Body of pancreas (tissue), 4 donors: ENCODE data around the gene TMEM243. TPM values are rescaled to one million over a fixed set of nuclear protein-coding genes. Genes with fewer than 3 reads are reported as not detected.

Source experiments
- ATAC-seq: fragments of 150-250 bp; one replicate; pipeline ENCODE4 v1.9.1; 2016
- DNase-seq, 4 donors: peaks; one replicate each; pipeline ENCODE4 v3.0.0-alpha.2; 2019
- H3K27ac ChIP-seq, 4 donors: fragments of 200-600 bp; sonication (generic); 1 replicate in 3 of 4; 2 replicates in 1 of 4; pipeline versions ENCODE4 v1.5.1 to v1.6.1; 2016 to 2019; ENCODE audit warnings: mild to moderate bottlenecking in 1 of 4, mixed read lengths in 1 of 4, moderate library complexity in 1 of 4
- H3K27me3 ChIP-seq, 2 donors: fragments of 200-600 bp; sonication (generic); one replicate each; pipeline ENCODE4 v1.6.0; 2016; ENCODE audit warnings: mild to moderate bottlenecking in 1 of 2
- H3K36me3 ChIP-seq, 2 donors: fragments of 200-600 bp; sonication (generic); replicated peaks in 1 of 2; 2 replicates each; pipeline ENCODE4 v1.5.1; 2016; ENCODE audit warnings: low read depth in 2 of 2; ENCODE audit not compliant: insufficient read depth in 1 of 2
- H3K4me1 ChIP-seq: fragments of 200-600 bp; sonication (generic); one replicate; pipeline ENCODE4 v1.6.0; 2016
- H3K4me3 ChIP-seq, 2 donors: fragments of 200-600 bp; sonication (generic); 1 replicate in 1 of 2; 2 replicates in 1 of 2; pipeline ENCODE4 v1.5.1; 2016 to 2019
- H3K9me3 ChIP-seq, 3 donors: fragments of 200-600 bp; sonication (generic); 1 replicate in 2 of 3; 2 replicates in 1 of 3; pipeline ENCODE4 v1.5.1; 2016
- CTCF ChIP-seq, 7 experiments: fragments of 450-650 bp in 4 of 7; fragments of 200-600 bp in 3 of 7; sonication (generic) in 3 of 7; IDR thresholded peaks; one replicate each; pipeline ENCODE4 v1.5.1; 2016 to 2019; ENCODE audit warnings: antibody characterized with exemption in 7 of 7
- POLR2A ChIP-seq, 3 donors: fragments of 450-650 bp; IDR thresholded peaks; one replicate each; pipeline ENCODE4 v1.6.1; 2016; ENCODE audit warnings: antibody characterized with exemption in 3 of 3, mild to moderate bottlenecking in 2 of 3
- WGBS, 2 donors: methylation state at CpG; one replicate each; pipeline ENCODE4 v1.1.5; 2017; 5-methylcytosine and 5-hydroxymethylcytosine counted together
- intact Hi-C: fragments of 100-400 bp; cut with DNase I; formaldehyde crosslinking; loops from one replicate; pipeline ENCODE4 v1.15.1; 2023
- small RNA-seq: library from RNA; depleted of rRNA; stranded (forward); fragments of <200 nt; gene quantifications from one replicate; pipeline ENCODE3, GENCODE V24; 2016
- total RNA-seq, 2 donors: library from RNA; depleted of rRNA; stranded (reverse); fragments of >200 nt; gene quantifications; one replicate each; pipeline ENCODE4 v1.1.0, GENCODE V29; 2016

Gene TMEM243
- total RNA-seq, 2 donors from 2014 or later, result 36.6 to 43.8 TPM

GRCh38 chr7:87146740-87147386 is 72.7 kb downstream of the TMEM243 start:
- no peak for ATAC-seq
- Histone ChIP-seq H3K4me3 (no peak overlapping the region), H3K4me1 (peaks cover 9% of the 10 kb centered on the region), H3K27me3 (no peaks in the 10 kb centered on the region), H3K27ac (no peak overlapping the region), H3K9me3 (no peaks in the 10 kb centered on the region), H3K36me3 (no peaks in the 10 kb centered on the region)
- DNase-seq, result peak in 2 of 4 donors; percentile 6 to 9
- WGBS, 2 donors, result 73 to 78% methylated on average over 19 to 22 of the region's 25 CpGs
- intact Hi-C loops, result no loop called here
- TF ChIP-seq CTCF (IDR thresholded peaks at IDR 0.05) (no peak), POLR2A (IDR thresholded peaks at IDR 0.05) (no peak)

Small RNA genes within 50 kb of the gene (small RNA-seq; reads per million reads assigned to genes)
- gene RF00019 (not detected), gene RF02271 (not detected)

Other genes starting within 250 kb of the TMEM243 start
- 10 to 100 TPM in 1 of 2 donors, 1 to 10 TPM in 1; 6.0 to 15.5 TPM for gene ELAPOR2, start 160.1 kb downstream of the TMEM243 start, total RNA-seq
- 100 to 1,000 TPM in 1 of 2 donors, 10 to 100 TPM in 1; 75.5 to 122 TPM for gene DMTF1, start 67.3 kb downstream of the TMEM243 start, total RNA-seq
- gene CROT, start 125.9 kb upstream of the TMEM243 start, total RNA-seq, result 10 to 100 TPM in 1 of 2 donors, 1 to 10 TPM in 1; 4.6 to 22.1 TPM